GM18519 (cell line): ENCODE data around the gene HOMER2.
"Not testable (repeated sequence)": the region's sequence is repeated elsewhere in the genome, so short reads cannot be mapped to it uniquely, and the experiment has no call there.

Source experiments
- ATAC-seq: cut with Tn5 transposase; IDR thresholded peaks from one replicate; pipeline ENCODE4 v1.9.1; 2021; ENCODE audit warnings: mild to moderate bottlenecking, moderate library complexity; ENCODE audit not compliant: unreplicated experiment, low FRiP score

HOMER2 gene

DNA sequence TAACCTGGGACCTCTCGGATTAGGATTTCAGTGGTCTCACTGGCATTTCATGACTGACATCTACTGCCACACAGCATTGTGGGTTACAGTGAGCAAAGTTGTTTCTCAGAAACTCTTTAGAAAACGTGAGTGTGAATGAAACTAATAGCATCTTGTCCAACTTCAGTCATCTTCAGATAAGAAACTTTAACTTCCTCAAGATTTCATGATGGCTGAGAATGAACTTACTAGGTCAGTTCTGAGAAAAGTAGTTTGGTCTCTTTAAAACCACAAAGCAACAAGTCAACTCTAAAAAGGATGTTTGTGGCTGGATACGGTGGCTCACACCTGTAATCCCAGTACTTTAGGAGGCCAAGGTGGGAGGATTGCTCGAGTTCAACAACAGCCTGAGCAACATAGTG, 14.2 kb upstream of the HOMER2 start:
- peak; percentile 62 for ATAC-seq

DNA sequence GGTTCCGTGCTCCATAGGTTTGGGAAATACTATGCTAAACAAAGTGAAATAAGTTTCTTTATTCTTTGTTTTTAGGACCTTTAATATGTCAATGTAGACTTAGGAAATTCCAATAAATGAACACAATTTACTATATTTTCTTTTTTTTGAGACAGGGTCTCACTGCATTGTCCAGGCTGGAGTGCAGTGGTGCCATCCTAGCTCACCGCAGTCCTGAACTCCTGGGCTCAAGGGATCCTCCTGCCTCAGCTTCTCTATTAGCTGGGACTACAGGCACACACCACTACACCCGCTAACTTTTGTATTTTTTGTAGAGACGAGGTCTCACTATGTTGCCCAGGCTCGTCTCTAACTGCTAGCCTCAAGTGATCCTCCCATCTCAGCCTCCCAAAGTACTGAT, 12.4 kb upstream of the HOMER2 start:
- no peak for ATAC-seq

DNA sequence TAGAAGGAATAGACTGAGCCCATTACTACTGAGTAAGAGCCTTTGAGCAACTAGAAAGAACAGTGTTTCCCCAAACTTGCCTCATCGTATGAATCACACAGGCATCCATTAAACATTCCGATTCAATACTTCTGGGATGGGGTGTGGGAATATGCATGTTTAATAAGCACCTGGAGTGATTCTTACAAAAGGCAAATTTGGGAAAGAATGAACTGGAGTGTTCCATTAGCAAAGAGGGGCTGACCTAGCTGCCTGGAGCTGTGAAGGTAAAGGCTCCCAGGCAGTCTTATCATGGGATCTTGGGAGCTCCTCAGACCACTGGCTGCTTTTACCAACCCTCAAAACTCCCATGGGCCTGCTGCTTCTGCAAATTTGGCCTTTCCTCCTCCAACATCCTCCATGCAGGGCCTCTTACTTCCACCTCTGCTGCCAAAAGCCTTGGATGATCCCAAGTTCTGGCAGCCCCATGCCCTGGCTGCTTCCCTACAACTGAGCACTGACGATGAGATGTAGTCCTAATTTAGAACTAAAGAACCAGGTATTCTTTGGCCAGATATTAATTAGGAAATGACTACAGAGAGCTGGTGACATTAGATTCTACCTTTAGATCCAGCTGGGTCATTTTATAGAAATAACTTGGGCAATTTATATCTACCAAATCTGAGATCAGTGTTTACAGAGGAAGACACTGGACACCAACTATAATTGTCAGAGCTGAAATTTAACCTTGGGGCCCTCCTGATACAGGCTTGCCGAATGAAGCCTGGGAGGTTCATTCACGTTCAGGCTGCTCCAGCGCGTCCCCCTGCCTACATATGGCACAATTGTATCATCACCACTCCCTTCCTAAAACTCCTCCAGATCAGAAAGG, 11.2 kb upstream of the HOMER2 start:
- ATAC-seq = no peak

DNA sequence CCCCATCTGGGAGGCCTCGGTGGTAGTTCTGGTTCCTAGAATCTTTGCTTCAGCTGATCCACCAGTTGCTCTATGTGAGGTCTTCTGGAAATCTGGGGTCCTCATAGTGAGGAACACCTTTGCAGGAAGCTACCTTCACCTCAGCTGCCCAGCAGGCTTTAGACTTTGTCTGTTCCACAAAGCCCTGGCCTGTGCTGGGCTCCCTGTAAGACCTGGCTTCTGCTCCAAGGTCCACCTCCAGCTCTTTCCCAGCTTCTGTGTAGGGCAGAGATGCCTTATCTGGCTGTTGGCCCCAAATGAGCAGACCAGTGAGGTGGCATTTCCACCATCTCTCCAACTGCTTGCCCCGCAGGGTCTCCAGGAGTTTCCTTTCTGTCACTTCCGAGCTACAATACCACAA, 8.2 kb upstream of the HOMER2 start:
- ATAC-seq = no peak

DNA sequence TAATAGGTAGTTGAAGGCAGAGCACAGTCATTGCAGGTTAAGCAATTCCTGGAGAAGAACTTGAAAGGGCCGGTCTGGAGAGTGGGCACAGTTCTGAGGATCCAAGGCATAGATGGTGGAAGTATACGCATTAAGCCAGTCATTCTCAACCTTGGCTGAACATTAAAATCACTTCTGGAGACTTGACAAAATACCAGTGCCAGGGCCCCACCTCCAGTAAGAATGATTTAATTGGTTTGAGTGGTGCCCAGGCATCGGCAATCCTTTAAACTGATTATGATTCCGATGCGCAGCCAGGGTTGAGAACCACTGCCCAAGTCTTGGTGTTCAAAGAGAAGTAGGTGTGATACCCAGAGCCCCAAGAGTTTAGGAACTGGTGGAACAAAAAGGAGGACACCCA, 6.9 kb upstream of the HOMER2 start:
- ATAC-seq = no peak

DNA sequence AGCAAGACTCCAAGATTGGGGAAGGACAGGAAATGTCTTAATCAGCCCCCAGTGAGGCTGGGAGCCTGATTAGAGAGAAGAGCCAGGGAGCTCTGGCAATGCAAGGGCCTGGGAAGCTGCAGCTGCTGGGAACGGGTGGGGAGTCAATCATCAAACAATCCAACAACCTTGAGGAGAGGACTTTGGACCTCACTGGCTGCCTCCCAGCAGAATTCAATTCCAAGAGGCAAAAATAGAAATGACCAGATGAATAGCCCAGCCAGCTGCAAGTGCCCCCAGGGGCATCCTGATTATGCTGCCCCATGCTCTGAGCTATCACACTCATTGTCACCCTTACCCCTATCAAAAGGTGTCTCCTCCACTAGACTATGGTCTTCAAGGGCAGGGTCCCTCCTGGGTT, 6.1 kb upstream of the HOMER2 start:
- ATAC-seq = no peak

DNA sequence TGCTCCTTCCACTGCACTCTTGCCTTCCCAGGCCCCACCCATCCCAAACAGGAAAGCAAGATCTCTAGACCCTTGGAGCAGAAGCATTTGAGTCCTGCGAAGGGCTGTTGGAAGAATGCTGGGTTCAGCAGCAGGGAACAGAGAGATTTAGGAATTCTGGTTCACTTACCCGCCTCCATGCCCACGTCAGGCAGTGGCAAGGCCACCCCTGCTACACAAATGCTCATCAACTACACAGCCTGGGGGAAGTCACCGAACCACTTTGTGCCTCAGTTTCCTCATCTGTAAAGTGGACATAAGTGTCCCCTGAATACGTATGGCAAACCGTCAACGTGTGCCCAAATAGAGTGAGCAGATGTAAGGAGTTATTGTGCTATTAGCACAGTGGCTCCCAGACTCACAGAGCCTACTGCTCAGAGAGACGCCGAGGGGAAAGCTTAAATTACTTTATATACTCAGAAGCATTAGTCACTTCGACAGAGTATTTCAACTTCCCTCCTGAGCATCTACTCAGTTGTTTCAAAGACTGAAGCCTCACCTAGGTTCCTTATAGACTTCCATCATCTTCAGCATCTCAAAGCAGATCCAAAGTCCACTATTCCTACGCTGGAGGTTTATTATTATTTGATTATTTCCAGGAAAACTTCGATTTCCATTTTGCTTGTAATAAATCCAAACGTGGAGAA, 905 bp downstream of the HOMER2 start:
- ATAC-seq = no peak

DNA sequence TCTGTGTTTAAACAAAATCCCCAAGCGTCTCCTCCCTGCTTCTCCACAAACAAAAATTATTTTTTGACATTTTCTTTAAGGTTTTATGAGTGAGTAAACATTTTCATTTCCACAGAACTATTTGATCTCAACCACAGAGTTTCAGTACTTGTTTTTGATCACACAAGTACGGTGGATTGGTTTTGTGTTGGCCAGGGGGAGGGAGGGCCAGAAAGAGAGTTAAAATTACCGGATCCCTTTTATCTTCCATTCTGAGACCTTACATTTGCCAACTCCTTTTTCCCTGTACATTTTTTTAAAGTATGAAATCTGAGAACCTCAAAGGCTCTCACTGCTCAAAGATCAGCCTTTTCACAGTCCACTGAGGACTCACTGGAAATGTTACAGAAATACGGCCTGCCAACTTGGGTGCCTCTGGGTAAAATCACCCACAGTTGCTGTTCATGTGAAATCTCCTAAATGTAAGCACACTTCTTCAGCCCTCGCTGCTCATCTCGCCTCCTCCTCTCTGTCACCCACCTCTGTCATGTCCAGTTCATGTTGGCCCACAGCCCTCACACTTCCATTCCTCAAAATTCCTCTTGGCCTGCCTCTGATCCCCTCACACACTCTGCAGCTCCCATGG, 1.7 kb downstream of the HOMER2 start:
- ATAC-seq = no peak

DNA sequence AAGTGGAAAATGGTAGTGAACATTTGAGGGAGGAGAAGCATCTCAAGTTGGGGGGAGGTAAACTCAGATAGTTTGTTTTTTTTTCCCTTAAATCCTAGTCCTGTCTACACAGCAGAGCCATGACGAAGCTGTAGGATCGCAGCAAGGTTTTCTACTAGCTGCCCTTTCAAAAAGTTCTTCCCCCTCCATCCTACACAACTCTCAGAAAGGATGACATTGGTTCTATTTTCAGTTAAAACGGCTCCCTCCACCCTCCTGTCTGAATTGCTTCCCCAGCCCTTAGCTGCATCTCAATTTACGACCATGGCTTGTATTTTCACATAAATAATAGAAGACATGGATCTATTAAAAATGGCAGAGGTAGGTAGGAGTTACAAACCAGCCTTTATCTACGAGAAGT, 2.2 kb downstream of the HOMER2 start:
- no peak for ATAC-seq

DNA sequence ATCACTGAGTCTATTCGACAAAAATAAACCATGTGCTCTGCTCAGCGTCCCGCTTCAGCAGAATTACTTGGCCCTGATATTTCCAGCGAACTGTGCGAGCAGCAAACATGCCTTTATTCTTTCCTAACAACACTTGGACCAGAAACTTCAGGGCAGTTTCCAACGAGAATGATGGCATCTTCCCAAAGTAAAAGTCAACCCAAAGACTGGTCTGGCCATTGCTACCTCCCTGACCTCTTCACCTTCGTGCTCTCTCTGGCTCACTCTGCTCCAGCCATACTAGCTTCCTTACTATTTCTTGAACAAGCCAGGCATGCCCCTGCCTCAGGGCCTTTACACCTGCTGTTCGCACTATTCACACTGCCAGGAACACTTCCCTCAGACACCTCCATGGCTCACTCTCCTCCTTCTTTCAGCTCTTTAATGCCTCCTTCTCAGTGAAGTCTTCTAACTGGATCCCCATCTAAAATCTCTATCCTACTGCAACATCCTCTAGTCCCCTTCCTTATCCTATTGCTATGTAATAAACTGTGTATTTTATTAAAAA, 6.3 kb downstream of the HOMER2 start:
- ATAC-seq = no peak

DNA sequence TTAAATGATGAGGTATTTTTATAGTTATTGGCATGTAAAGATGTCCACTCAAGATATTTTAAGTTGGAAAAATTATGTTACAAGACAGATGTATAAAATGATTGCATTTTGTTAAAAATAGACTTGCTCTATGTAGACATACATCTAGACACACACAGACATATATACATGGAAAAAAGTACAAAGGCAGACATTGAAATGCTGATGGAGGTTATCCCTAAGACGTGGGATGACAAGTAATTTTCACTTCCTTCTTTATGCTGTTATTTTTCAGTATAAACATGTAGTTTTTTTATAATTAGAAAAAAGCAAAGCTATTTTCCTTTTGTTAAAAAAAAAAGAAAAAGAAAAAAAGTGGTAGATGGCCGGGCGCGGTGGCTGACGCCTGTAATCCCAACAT, 7.2 kb downstream of the HOMER2 start:
- no peak for ATAC-seq

DNA sequence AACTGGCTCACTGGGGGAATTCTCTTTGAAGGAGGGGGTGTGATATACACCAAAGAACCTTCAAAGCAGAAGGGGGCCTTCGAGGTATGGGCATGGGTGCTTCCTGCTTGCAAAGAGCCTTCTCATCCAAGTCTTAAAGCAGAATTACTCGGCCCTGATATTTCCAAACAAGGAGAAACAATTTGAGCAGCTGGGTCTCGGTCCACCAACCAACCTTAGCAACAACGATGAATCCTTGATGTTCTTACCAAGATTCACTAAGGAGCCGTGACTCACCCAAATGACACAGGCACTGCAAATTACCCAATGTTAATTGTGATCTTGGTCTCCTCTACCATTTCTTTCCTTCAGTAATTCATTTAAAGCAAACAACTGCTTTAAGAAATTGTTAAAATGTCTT, 7.7 kb downstream of the HOMER2 start:
- no peak for ATAC-seq

DNA sequence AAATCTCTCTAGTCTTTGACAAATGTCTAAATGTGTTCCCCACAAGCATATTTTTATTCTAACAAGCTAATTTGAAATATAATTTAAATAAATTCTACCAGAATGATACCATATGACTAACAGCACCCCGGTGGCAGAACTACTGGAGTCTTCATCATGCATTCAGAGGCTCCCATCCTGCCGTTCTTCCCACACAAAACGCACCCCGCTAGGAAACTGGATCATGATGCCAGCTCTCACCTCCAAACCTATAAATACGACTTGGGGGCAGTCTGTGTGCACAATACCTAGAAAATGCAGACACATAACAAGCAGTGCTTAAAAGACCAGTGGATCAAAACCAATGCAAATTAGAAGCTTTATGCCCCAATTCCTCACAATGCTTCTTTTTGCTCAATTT, 8.5 kb downstream of the HOMER2 start:
- ATAC-seq = no peak

DNA sequence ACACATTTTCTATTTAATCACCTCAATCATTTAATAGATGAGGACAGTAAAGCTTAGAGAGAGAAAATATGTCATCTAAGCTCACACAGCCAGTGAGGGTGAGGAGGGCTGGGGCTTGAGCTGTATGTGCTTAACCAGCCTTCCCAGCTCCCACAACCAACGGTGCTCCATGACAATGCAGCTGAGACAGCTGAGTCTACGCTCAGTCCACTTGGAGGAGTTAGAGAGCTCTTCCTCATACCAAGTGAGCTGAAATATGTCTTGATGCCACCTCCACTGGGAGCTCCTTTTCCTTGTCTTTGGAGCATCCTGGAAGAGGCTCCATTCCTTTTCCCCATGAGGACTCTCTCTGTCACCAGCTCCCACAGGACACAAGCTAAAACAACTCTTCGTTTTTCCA, 9.3 kb downstream of the HOMER2 start:
- no peak for ATAC-seq

DNA sequence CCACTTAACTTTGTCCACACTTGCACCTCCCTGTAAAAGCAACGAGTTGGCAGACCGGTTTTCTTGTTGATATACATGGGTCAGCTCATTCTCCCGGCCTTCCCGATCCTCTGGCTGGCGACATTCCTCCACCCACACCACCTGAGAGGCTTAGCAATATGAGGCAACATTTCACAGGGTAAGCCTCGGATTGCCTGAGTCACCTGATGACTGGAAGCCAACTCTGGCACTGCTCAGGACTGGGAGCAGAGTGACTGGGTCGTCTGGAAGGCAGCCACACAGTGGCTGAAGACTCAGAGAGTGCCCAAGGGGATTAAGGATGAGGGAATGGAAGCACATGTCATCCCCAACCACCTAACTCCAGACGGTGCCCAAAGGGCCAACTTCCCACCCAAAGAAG, 9.8 kb downstream of the HOMER2 start:
- no peak for ATAC-seq

DNA sequence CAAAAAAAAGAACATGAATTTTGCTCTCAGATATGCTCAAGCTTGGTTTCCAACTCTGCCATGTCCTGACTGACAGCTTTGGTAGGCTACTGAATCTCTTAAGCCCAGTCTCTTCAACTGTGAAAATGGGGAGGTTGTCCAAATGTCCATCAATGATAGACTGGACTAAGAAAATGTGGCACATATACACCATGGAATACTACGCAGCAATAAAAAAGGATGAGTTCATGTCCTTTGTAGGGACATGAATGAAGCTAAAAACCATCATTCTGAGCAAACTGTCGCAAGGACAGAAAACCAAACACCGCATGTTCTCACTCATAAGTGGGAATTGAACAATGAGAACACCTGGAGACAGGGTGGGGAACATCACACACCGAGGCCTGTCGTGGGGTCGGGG, 12.8 kb downstream of the HOMER2 start:
- not testable (repeated sequence) for ATAC-seq

DNA sequence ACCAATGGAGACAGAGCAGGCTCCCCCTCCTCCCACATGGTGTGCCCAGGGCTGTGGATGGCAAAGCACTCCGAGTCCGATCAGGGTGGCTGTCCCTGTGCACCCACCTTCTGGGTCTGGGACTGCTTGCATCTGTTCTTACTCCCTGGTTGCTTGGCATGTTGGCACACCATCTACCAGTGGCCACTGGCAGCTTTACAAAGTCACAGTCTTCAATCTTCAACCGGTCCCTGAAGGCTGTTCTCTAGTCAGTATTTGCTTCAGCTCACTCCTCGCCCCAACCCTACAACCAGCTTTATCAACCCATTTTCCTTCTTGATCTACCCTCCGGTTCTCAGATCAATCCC, 14.8 kb downstream of the HOMER2 start:
- ATAC-seq = no peak

DNA sequence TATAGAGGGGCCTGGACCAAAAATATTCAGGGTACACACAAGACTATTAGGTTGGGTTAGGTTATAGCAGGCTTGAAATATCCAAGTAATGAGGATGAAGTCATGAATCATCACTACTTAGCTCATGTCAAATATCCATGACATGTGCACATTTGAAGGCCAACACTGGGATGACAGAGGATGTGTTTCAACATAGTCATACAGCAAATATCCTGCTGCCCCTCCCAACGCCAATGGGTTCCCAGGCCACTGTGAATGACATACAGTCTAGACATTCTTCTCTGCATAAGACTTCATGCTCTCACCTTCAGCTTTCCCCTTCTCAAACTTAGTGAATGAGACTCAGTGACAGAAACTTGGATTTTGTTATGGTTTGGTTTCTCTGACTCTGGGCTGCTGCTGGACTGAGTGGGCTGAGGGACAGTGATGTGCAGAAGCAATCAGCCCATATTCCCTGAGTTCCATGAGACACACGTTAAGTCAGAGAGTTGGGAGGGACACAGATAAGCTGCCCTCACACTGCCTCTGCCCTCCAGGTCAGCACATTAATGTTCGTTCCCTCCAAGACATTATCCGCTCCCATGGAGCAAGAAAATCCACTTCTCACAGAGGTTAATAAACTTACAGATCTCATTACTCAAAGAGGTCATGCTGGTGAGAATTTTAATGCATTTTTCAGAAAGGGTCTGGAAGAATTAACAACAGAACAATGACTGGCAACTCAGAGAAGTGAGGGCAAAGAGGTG, 15.4 kb downstream of the HOMER2 start:
- ATAC-seq = no peak

DNA sequence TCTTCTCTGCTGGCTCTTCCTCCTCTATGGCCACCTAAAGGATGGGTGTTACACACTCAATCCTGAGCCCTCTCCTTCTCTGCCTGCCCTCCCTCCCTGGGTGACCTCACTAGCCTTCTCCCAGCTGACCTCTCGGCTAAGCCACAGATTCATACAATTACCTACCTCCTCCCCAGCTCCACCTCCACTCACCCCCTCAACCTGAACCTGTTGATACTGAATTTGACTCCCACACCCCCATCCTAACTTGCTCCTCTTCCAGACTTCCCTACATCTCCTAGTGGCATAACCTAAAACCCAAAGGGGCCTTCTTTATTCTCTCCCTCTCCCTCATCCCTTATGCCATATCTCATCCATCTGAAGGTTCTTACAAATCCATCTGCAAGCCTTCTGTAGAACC, 17.1 kb downstream of the HOMER2 start:
- ATAC-seq = no peak

DNA sequence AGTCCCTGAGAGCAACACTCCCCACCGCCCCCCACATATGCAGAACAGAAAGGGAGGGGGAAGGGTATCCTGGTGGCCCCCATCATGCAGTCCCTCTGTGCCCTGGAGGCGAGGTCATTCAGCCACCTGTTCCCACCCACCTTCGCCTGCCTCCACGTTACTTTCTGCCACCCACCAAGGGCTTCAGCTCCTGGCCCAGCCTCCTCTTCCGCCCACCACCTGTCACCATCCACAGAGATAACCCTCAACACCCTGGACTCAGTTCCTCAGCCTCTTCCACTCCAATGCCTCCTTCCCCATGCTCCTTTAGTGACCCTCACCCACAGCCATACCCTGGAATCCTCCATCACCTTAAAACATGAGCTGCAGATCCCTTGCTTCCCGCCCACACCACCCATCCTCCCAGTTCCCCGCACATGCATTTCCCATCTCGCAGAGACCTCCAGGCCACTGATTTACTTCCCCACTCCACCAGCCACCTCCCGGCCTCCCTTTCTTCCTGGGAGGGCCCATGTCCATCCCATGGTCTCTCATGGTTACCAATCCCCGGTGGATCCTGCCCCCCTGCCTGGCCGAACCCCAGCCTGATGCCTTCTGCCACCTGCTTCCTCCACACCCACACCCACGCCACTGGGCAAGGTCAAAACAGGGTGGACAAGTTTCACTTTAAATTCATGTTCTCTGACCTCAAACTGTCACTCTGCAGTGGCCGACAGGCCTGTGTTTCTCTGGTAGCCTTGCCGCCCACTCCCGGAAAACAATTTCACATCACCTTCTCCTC, 18.2 kb downstream of the HOMER2 start:
- ATAC-seq = no peak
